Left ventricle myocardium inferior (tissue), 1 donor: ENCODE results near the gene LSM7. TPM values are rescaled to one million over a fixed set of nuclear protein-coding genes. Genes with fewer than 3 reads are reported as not detected.
A peak's percentile ranks its signal among the peaks of the same experiment; 100 is the strongest.

Source experiments
- DNase-seq: peaks from one replicate; pipeline ENCODE4 v3.0.0-alpha.2; 2020
- H3K27ac ChIP-seq: fragments of 200-600 bp; replicated peaks from 2 replicates; pipeline ENCODE4 v1.8.0; 2021
- H3K27me3 ChIP-seq: fragments of 200-600 bp; 2 replicates; pipeline ENCODE4 v1.8.0; 2021; ENCODE audit warnings: low read depth
- H3K36me3 ChIP-seq: fragments of 200-600 bp; 2 replicates; pipeline ENCODE4 v1.8.0; 2021
- H3K4me1 ChIP-seq: fragments of 200-600 bp; 2 replicates; pipeline ENCODE4 v1.8.0; 2021
- H3K4me3 ChIP-seq: fragments of 200-600 bp; 2 replicates; pipeline ENCODE4 v1.8.0; 2021; ENCODE audit warnings: mild to moderate bottlenecking, moderate library complexity
- H3K9me3 ChIP-seq: fragments of 200-600 bp; replicated peaks from 2 replicates; pipeline ENCODE4 v1.8.0; 2021
- CTCF ChIP-seq: fragments of 200-600 bp; IDR thresholded peaks from 2 replicates; pipeline ENCODE4 v1.8.0; 2021; ENCODE audit warnings: antibody characterized with exemption, mild to moderate bottlenecking, borderline replicate concordance
- intact Hi-C: fragments of 100-400 bp; cut with micrococcal nuclease; formaldehyde crosslinking; loops from one replicate; pipeline ENCODE4 v1.11.0; 2022
- total RNA-seq: library from RNA; stranded (reverse); fragmentation: NEBNext Ultra II Directional; extraction: Animal tissue kit (Norgen Biotek cat#: 25700); gene quantifications from one replicate; pipeline ENCODE4 v1.2.1, GENCODE V29; 2021
- donor health status: DM: no; HTN: yes; CAD: no; lungs with severe emphysema.

LSM7 gene
- total RNA-seq, 1 donor from 2014 or later = 41.1 TPM

GRCh38 chr19:2290441-2291184, 37.8 kb downstream of the LSM7 start:
- TF ChIP-seq CTCF = no peak
- Histone ChIP-seq H3K27me3 (peaks cover 90% of the 10 kb centered on the region), H3K4me3 (peak overlapping the region; percentile 59), H3K4me1 (peaks cover 44% of the 10 kb centered on the region), H3K36me3 (no peaks in the 10 kb centered on the region), H3K27ac (peak overlapping the region; percentile 33), H3K9me3 (no peaks in the 10 kb centered on the region)
- no peak for DNase-seq
- intact Hi-C loops = no loop called here

- Histone ChIP-seq H3K36me3 (no peaks in the 10 kb centered on the region), H3K27me3 (peaks cover 93% of the 10 kb centered on the region), H3K4me1 (peaks cover 37% of the 10 kb centered on the region), H3K9me3 (no peaks in the 10 kb centered on the region), H3K27ac (peak overlapping the region; percentile 33), H3K4me3 (peak overlapping the region; percentile 59)
- intact Hi-C loops = no loop called here
- DNase-seq = peak; percentile 42
- TF ChIP-seq CTCF = no peak
Observed at GRCh38 chr19:2289714-2290435, 38.5 kb downstream of the LSM7 start.

- Histone ChIP-seq H3K27me3 (peaks cover 89% of the 10 kb centered on the region), H3K36me3 (no peaks in the 10 kb centered on the region), H3K4me3 (peak overlapping the region; percentile 59), H3K9me3 (no peaks in the 10 kb centered on the region), H3K4me1 (peaks cover 29% of the 10 kb centered on the region), H3K27ac (no peak overlapping the region)
- no peak for DNase-seq
- intact Hi-C loops = no loop called here
- no peak for TF ChIP-seq CTCF
Observed at GRCh38 chr19:2288818-2289713, 39.3 kb downstream of the LSM7 start.

- DNase-seq = no peak
- peaks cover 83% of the 10 kb centered on the region for H3K27me3 ChIP-seq
- H3K4me1 ChIP-seq = peaks cover 27% of the 10 kb centered on the region
- no peak for TF ChIP-seq CTCF
- H3K36me3 ChIP-seq = no peaks in the 10 kb centered on the region
- no peaks in the 10 kb centered on the region for H3K9me3 ChIP-seq
- intact Hi-C loops = no loop called here
- no peak overlapping the region for H3K27ac ChIP-seq
- no peak overlapping the region for H3K4me3 ChIP-seq
Observed at GRCh38 chr19:2288338-2288817, 40.0 kb downstream of the LSM7 start.

- Histone ChIP-seq H3K4me1 (peaks cover 28% of the 10 kb centered on the region), H3K4me3 (no peak overlapping the region), H3K9me3 (no peaks in the 10 kb centered on the region), H3K27ac (no peak overlapping the region), H3K27me3 (peaks cover 82% of the 10 kb centered on the region), H3K36me3 (no peaks in the 10 kb centered on the region)
- intact Hi-C loops = no loop called here
- TF ChIP-seq CTCF = no peak
- no peak for DNase-seq
Observed at GRCh38 chr19:2287585-2288337, 40.6 kb downstream of the LSM7 start.
